Neural cell (in vitro differentiated cells): ENCODE measurements around the gene CMTM7.
"Not testable (repeated sequence)": the region's sequence is repeated elsewhere in the genome, so short reads cannot be mapped to it uniquely, and the experiment has no call there.

Experiments
- CTCF ChIP-seq: fragments of 450-650 bp; IDR thresholded peaks from 2 replicates; pipeline ENCODE4 v1.5.1; 2014; ENCODE audit warnings: antibody characterized with exemption, mild to moderate bottlenecking, moderate library complexity; ENCODE audit not compliant: poor library complexity, severe bottlenecking
- EP300 ChIP-seq: fragments of 450-650 bp; conservative IDR thresholded peaks from 2 replicates; pipeline ENCODE4 v1.6.1; 2014; ENCODE audit warnings: antibody characterized with exemption, mild to moderate bottlenecking, moderate library complexity; ENCODE audit not compliant: poor library complexity, severe bottlenecking
- EZH2 ChIP-seq: fragments of 200-600, 300-800 bp; shearing (Covaris generic), sonication (generic); IDR thresholded peaks from 2 replicates; pipeline ENCODE4 v1.6.1; 2014; ENCODE audit warnings: antibody characterized with exemption, low read length, borderline replicate concordance, mild to moderate bottlenecking; ENCODE audit not compliant: insufficient read depth, poor library complexity, severe bottlenecking
- MXI1 ChIP-seq: fragments of 450-650 bp; conservative IDR thresholded peaks from 2 replicates; pipeline ENCODE4 v1.6.1; 2014; ENCODE audit warnings: antibody characterized with exemption, mild to moderate bottlenecking; ENCODE audit not compliant: poor library complexity, severe bottlenecking
- POLR2AphosphoS5 ChIP-seq: IDR thresholded peaks from 2 replicates; pipeline ENCODE4 v1.6.1; 2012
- SMC3 ChIP-seq: fragments of 450-650 bp; conservative IDR thresholded peaks from 2 replicates; pipeline ENCODE4 v1.6.1; 2014; ENCODE audit warnings: antibody characterized with exemption, mild to moderate bottlenecking, moderate library complexity; ENCODE audit not compliant: poor library complexity

- TF ChIP-seq CTCF, EZH2, POLR2AphosphoS5, SMC3, EP300, MXI1: not testable (repeated sequence)
Observed at GRCh38 chr3:32462191-32462986, 70.7 kb downstream of the CMTM7 start.
